DMS79 (cell line): Measurements from ENCODE around the gene CCDC88A.
"Not testable (repeated sequence)": the region's sequence is repeated elsewhere in the genome, so short reads cannot be mapped to it uniquely, and the experiment has no call there.

Source experiments
- DNase-seq: peaks from one replicate; lab custom pipeline; 2025; lab: John Stamatoyannopoulos, UW

Gene CCDC88A

GRCh38 chr2:55385516-55385915 lies 34.1 kb downstream of the CCDC88A start:
- not testable (repeated sequence) for DNase-seq

- no peak for DNase-seq
Observed at GRCh38 chr2:55384786-55385185, 34.9 kb downstream of the CCDC88A start.

GRCh38 chr2:55371376-55371775 lies 48.3 kb downstream of the CCDC88A start:
- no peak for DNase-seq

- DNase-seq, result no peak
Observed at GRCh38 chr2:55370208-55370607, 49.4 kb downstream of the CCDC88A start.

- DNase-seq, result no peak
Observed at GRCh38 chr2:55365303-55365702, 54.4 kb downstream of the CCDC88A start.

- no peak for DNase-seq
Observed at GRCh38 chr2:55364189-55365055, 55.2 kb downstream of the CCDC88A start.

- no peak for DNase-seq
Observed at GRCh38 chr2:55363636-55364035, 56.0 kb downstream of the CCDC88A start.

- no peak for DNase-seq
Observed at GRCh38 chr2:55361465-55362189, 58.0 kb downstream of the CCDC88A start.

- no peak for DNase-seq
Observed at GRCh38 chr2:55358451-55358850, 61.2 kb downstream of the CCDC88A start.

GRCh38 chr2:55357927-55358326 lies 61.7 kb downstream of the CCDC88A start:
- DNase-seq, result no peak

- DNase-seq, result no peak
Observed at GRCh38 chr2:55357164-55357563, 62.5 kb downstream of the CCDC88A start.

- not testable (repeated sequence) for DNase-seq
Observed at GRCh38 chr2:55356136-55356535, 63.5 kb downstream of the CCDC88A start.

- DNase-seq, result no peak
Observed at GRCh38 chr2:55355451-55355850, 64.2 kb downstream of the CCDC88A start.

GRCh38 chr2:55351672-55352071 lies 68.0 kb downstream of the CCDC88A start:
- DNase-seq, result no peak

- no peak for DNase-seq
Observed at GRCh38 chr2:55345064-55345463, 74.6 kb downstream of the CCDC88A start.

- DNase-seq, result no peak
Observed at GRCh38 chr2:55338268-55338667, 81.4 kb downstream of the CCDC88A start.

- no peak for DNase-seq
Observed at GRCh38 chr2:55334728-55335127, 84.9 kb downstream of the CCDC88A start.

GRCh38 chr2:55330541-55331297 lies 88.9 kb downstream of the CCDC88A start:
- DNase-seq, result no peak

GRCh38 chr2:55327470-55328230 lies 92.0 kb downstream of the CCDC88A start:
- DNase-seq, result no peak

GRCh38 chr2:55314985-55315384 lies 104.7 kb downstream of the CCDC88A start:
- DNase-seq, result no peak

- DNase-seq, result no peak
Observed at GRCh38 chr2:55311444-55311870, 108.2 kb downstream of the CCDC88A start.

- DNase-seq, result no peak
Observed at GRCh38 chr2:55309446-55309845, 110.2 kb downstream of the CCDC88A start.
